B cell (primary cell): ENCODE results near the gene CLCNKB. TPM values are rescaled to one million over a fixed set of nuclear protein-coding genes. Genes with fewer than 3 reads are reported as not detected.
A peak's percentile ranks its signal among the peaks of the same experiment; 100 is the strongest.

Experiments
- ATAC-seq: fragments of 200-7000 bp; cut with Tn5 transposase; one replicate; pipeline ENCODE4 v1.10.0; 2021; ENCODE audit warnings: low read depth, mild to moderate bottlenecking, moderate number of reproducible peaks, moderate library complexity
- CTCF ChIA-PET: fragments of 350-600 bp; sonication (Branson Sonifier 250); formaldehyde crosslinking; loops from one replicate; lab custom pipeline; 2021; ENCODE audit warnings: antibody characterized with exemption, inconsistent platforms; lab: Charles Lee
- POLR2A ChIA-PET: fragments of 350-600 bp; sonication (Branson Sonifier 250); formaldehyde crosslinking; loops from one replicate; lab custom pipeline; 2021; ENCODE audit warnings: antibody characterized with exemption; lab: Charles Lee
- DNase-seq: peaks from one replicate; pipeline ENCODE4 v3.0.0; 2013
- H2AFZ ChIP-seq: 2 replicates; pipeline ENCODE4 v1.6.1; 2012; ENCODE audit warnings: mild to moderate bottlenecking, low read depth, low read length; ENCODE audit not compliant: insufficient read depth, poor library complexity, severe bottlenecking
- H3K27ac ChIP-seq, 2 donors: 1 replicate in 1 of 2; 2 replicates in 1 of 2; pipeline ENCODE4 v1.5.1; 2012 to 2013; ENCODE audit warnings: low read length in 2 of 2, mild to moderate bottlenecking in 2 of 2, moderate library complexity in 1 of 2
- H3K27me3 ChIP-seq, 4 experiments: fragments of 200-600 bp in 1 of 4; sonication (generic) in 1 of 4; replicated peaks in 1 of 4; 1 replicate in 2 of 4; 2 replicates in 2 of 4; pipeline versions ENCODE4 v1.6.1 to v1.7.0; 2013 to 2016; ENCODE audit warnings: low read length in 3 of 4, mild to moderate bottlenecking in 2 of 4, mixed read lengths in 1 of 4, moderate library complexity in 1 of 4; ENCODE audit not compliant: insufficient read depth in 4 of 4, control insufficient read depth in 3 of 4; ENCODE audit errors: control extremely low read depth in 1 of 4
- H3K36me3 ChIP-seq, 2 experiments: replicated peaks in 1 of 2; 1 replicate in 1 of 2; 2 replicates in 1 of 2; pipeline versions ENCODE4 v1.6.1 to v1.7.1; 2013; ENCODE audit warnings: low read length in 1 of 2; ENCODE audit not compliant: insufficient read depth in 2 of 2, control insufficient read depth in 1 of 2; ENCODE audit errors: control extremely low read depth in 1 of 2, extremely low read depth in 1 of 2
- H3K4me1 ChIP-seq, 2 donors: fragments of 200-600 bp in 1 of 2; sonication (generic) in 1 of 2; 1 replicate in 1 of 2; 2 replicates in 1 of 2; pipeline versions ENCODE4 v1.5.1 to v1.6.1; 2013 to 2017; ENCODE audit warnings: low read length in 2 of 2; ENCODE audit not compliant: control insufficient read depth in 2 of 2, insufficient read depth in 2 of 2
- H3K4me2 ChIP-seq: replicated peaks from 2 replicates; pipeline ENCODE3; 2012; ENCODE audit warnings: mild to moderate bottlenecking, low read depth, low read length; ENCODE audit not compliant: poor library complexity, severe bottlenecking
- H3K4me3 ChIP-seq, 5 experiments: fragments of 200-600 bp in 1 of 5; sonication (generic) in 1 of 5; 1 replicate in 3 of 5; 2 replicates in 2 of 5; pipeline versions ENCODE4 v1.5.1 to v1.7.0; 2011 to 2016; ENCODE audit warnings: low read length in 4 of 5, mild to moderate bottlenecking in 4 of 5, low read depth in 2 of 5, control low read depth in 1 of 5, moderate library complexity in 1 of 5; ENCODE audit not compliant: insufficient read depth in 1 of 5; ENCODE audit errors: control extremely low read depth in 1 of 5, extremely low read depth in 1 of 5
- H3K79me2 ChIP-seq: fragments of 200-600 bp; sonication (generic); one replicate; pipeline ENCODE4 v1.6.0; 2016; ENCODE audit warnings: low read length; ENCODE audit not compliant: control insufficient read depth, insufficient read depth
- H3K9ac ChIP-seq: fragments of 200-600 bp; sonication (generic); 2 replicates; pipeline ENCODE4 v1.6.1; 2017; ENCODE audit warnings: mild to moderate bottlenecking, low read length, moderate library complexity
- H3K9me3 ChIP-seq, 3 donors: one replicate each; pipeline versions ENCODE4 v1.6.1 to v1.7.1; 2013; ENCODE audit warnings: low read length in 2 of 3; ENCODE audit not compliant: control insufficient read depth in 2 of 3, insufficient read depth in 1 of 3; ENCODE audit errors: control extremely low read depth in 1 of 3
- H4K20me1 ChIP-seq: 2 replicates; pipeline ENCODE4 v1.6.0; 2012; ENCODE audit warnings: mild to moderate bottlenecking, low read length; ENCODE audit not compliant: insufficient read depth, control insufficient read depth, poor library complexity, severe bottlenecking
- H3K27ac Mint-ChIP-seq: one replicate; pipeline ENCODE4 v1.8.0; 2021; ENCODE audit warnings: mixed read lengths
- H3K27me3 Mint-ChIP-seq: one replicate; pipeline ENCODE4 v1.8.0; 2021; ENCODE audit warnings: mixed read lengths
- H3K4me1 Mint-ChIP-seq: one replicate; pipeline ENCODE4 v1.8.0; 2021; ENCODE audit warnings: mixed read lengths
- H3K4me3 Mint-ChIP-seq: one replicate; pipeline ENCODE4 v1.8.0; 2021; ENCODE audit warnings: mixed read lengths
- H3K9me3 Mint-ChIP-seq: one replicate; pipeline ENCODE4 v1.8.0; 2022; ENCODE audit warnings: mixed read lengths; ENCODE audit not compliant: insufficient read depth
- CTCF ChIP-seq: fragments of 200-600 bp; IDR thresholded peaks from one replicate; pipeline ENCODE4 v1.8.0; 2022; ENCODE audit warnings: antibody characterized with exemption, mild to moderate bottlenecking
- EZH2 ChIP-seq: IDR thresholded peaks from 2 replicates; pipeline ENCODE4 v1.6.1; 2012; ENCODE audit warnings: borderline replicate concordance, low read depth, mild to moderate bottlenecking, moderate library complexity, low read length; ENCODE audit not compliant: insufficient read depth, poor library complexity, severe bottlenecking
- WGBS: methylation state at CpG from one replicate; pipeline ENCODE4 v1.1.5; 2013; ENCODE audit warnings: missing lambda C conversion rate; ENCODE audit not compliant: insufficient coverage; 5-methylcytosine and 5-hydroxymethylcytosine counted together
- intact Hi-C: fragments of 100-400 bp; cut with micrococcal nuclease; formaldehyde crosslinking; loops from one replicate; pipeline ENCODE4 v1.10.0; 2022
- polyA plus RNA-seq: library from polyadenylated mRNA; depleted of rRNA; stranded (reverse); fragments of >200 nt; gene quantifications from 2 replicates; pipeline ENCODE4 v1.2.3, GENCODE V29; 2012
- total RNA-seq, 2 donors: library from RNA; stranded (reverse); fragments of 120-200 nt in 1 of 2; gene quantifications; 1 replicate in 1 of 2; 2 replicates in 1 of 2; pipeline versions ENCODE4 v1.2.3 to v1.2.4, GENCODE V29; 2013 to 2022

CLCNKB gene
- total and polyA plus RNA-seq, 2 donors (not counting 1 experiment from before 2014, with no cell fraction given): not detected

- ATAC-seq (peak; percentile 92), DNase-seq (peak; percentile 69)
- Mint-ChIP-seq H3K4me3 (peak within 1 kb of the TSS; percentile 89), H3K27ac (peak within 1 kb of the TSS; percentile 23), H3K9me3 (no peaks in the 10 kb centered on the region), H3K27me3 (peaks cover 21% of the 10 kb centered on the region), H3K4me1 (peaks cover 12% of the 10 kb centered on the region)
- TF ChIP-seq CTCF (no peak), EZH2 (no peak)
- H3K4me3 ChIP-seq: peak within 1 kb of the TSS in 4 of 5 experiments; percentile 3 to 50 (median 44)
- H3K4me2 ChIP-seq: peak within 1 kb of the TSS; percentile 79
- H3K79me2 ChIP-seq: no peaks in the 10 kb centered on the region
- no peak within 1 kb of the TSS for H3K27ac ChIP-seq
- H3K4me1 ChIP-seq: peaks cover 7 to 11% of the 10 kb centered on the region in 2 donors
- H3K36me3 ChIP-seq: no peaks in the 10 kb centered on the region
- peak within 1 kb of the TSS; percentile 72 for H2AFZ ChIP-seq
- H3K9me3 ChIP-seq: no peaks in the 10 kb centered on the region
- intact Hi-C loops: no loop called here
- H3K9ac ChIP-seq: peak within 1 kb of the TSS; percentile 55
- CTCF ChIA-PET: interaction anchor here (0.8 to 2.6 kb wide), 13 partner anchors 9 to 536 kb away, joined by 3 to 12 read pairs (median 5); no protein-coding TSS in a partner anchor
- peaks cover 0 to 37% (median 13%) of the 10 kb centered on the region in 4 experiments for H3K27me3 ChIP-seq
- POLR2A ChIA-PET: interaction anchor here (1.3 kb wide), 1 partner anchor 164 kb away, joined by 4 read pairs; the partner anchor contains the start of gene CPLANE2
- no peaks in the 10 kb centered on the region for H4K20me1 ChIP-seq
- WGBS: under 1% methylated on average over 43 of the region's 54 CpGs
Measured at GRCh38 chr1:16073490-16074119, 30.0 kb downstream of the CLCNKB start, which contains the start of gene FAM131C. Gene FAM131C (minus strand): TSS chr1:16073651. CDS start chr1:16073442, 209 bp downstream.

- no peak for ATAC-seq
- no peak overlapping the region for H3K27ac Mint-ChIP-seq
- Histone ChIP-seq H3K4me2 (peak overlapping the region; percentile 79), H3K79me2 (no peaks in the 10 kb centered on the region), H3K9ac (no peak overlapping the region), H3K9me3 (no peaks in the 10 kb centered on the region), H2AFZ (no peak overlapping the region), H3K36me3 (no peaks in the 10 kb centered on the region), H3K4me3 (peak overlapping the region in 2 of 5 experiments; percentile 38 to 50), H3K4me1 (peaks cover 9 to 17% of the 10 kb centered on the region in 2 donors), H3K27ac (no peak overlapping the region), H4K20me1 (no peaks in the 10 kb centered on the region), H3K27me3 (peaks cover 0 to 37% (median 13%) of the 10 kb centered on the region in 4 experiments)
- 73% methylated on average over 5 of the region's 5 CpGs for WGBS
- H3K9me3 Mint-ChIP-seq: no peaks in the 10 kb centered on the region
- H3K27me3 Mint-ChIP-seq: peaks cover 16% of the 10 kb centered on the region
- H3K4me3 Mint-ChIP-seq: peak overlapping the region; percentile 89
- intact Hi-C loops: no loop called here
- peaks cover 17% of the 10 kb centered on the region for H3K4me1 Mint-ChIP-seq
- ChIA-PET POLR2A (interaction anchor here (1.3 kb wide), 1 partner anchor 163 kb away, joined by 4 read pairs; the partner anchor contains the start of gene CPLANE2), CTCF (interaction anchor here (1.2 to 2.6 kb wide), 7 partner anchors 9 to 291 kb away, joined by 3 to 12 read pairs (median 6); no protein-coding TSS in a partner anchor)
- DNase-seq: no peak
- TF ChIP-seq CTCF: no peak
- no peak for TF ChIP-seq EZH2
Measured at GRCh38 chr1:16074217-16074616, 30.6 kb downstream of the CLCNKB start.
